SK-N-SH treated with all-trans-retinoic acid at 6 μM for 48 hours (cell line): ENCODE results near the gene OR52B2.

Experiments
- ATAC-seq: fragments of 200-7000 bp; cut with Tn5 transposase; 3 replicates; pipeline ENCODE4 v1.9.1; 2020; ENCODE audit warnings: mild to moderate bottlenecking, moderate library complexity
- ARNTL ChIP-seq: fragments of 450-650 bp; formaldehyde crosslinking; IDR thresholded peaks from 2 replicates; pipeline ENCODE4 v1.5.0; 2020; ENCODE audit warnings: low read depth, mild to moderate bottlenecking, moderate library complexity, borderline replicate concordance
- BACH2 ChIP-seq: fragments of 250-450 bp; sonication (Bioruptor Pico); IDR thresholded peaks from 2 replicates; pipeline ENCODE4 v1.9.0; 2021; ENCODE audit warnings: mild to moderate bottlenecking, borderline replicate concordance
- CREB5 ChIP-seq: fragments of 250-450 bp; sonication (Bioruptor Pico); IDR thresholded peaks from 2 replicates; pipeline ENCODE4 v1.5.1; 2020; ENCODE audit warnings: low read depth, mild to moderate bottlenecking, moderate library complexity
- CSDC2 ChIP-seq: fragments of 250-450 bp; sonication (Bioruptor Pico); IDR thresholded peaks from 2 replicates; pipeline ENCODE4 v1.5.0; 2020; ENCODE audit warnings: mild to moderate bottlenecking, moderate library complexity
- ESRRG ChIP-seq: fragments of 250-450 bp; sonication (Bioruptor Pico); IDR thresholded peaks from 2 replicates; pipeline ENCODE4 v1.6.1; 2021; ENCODE audit warnings: mild to moderate bottlenecking
- GLIS3 ChIP-seq: fragments of 250-450 bp; sonication (Bioruptor Pico); IDR thresholded peaks from 2 replicates; pipeline ENCODE4 v1.5.0; 2020; ENCODE audit warnings: mild to moderate bottlenecking, moderate library complexity
- ISL1 ChIP-seq: fragments of 250-450 bp; sonication (Bioruptor Pico); IDR thresholded peaks from 2 replicates; pipeline ENCODE4 v2.1.2; 2022; ENCODE audit warnings: mild to moderate bottlenecking, moderate library complexity
- OSR1 ChIP-seq: fragments of 250-450 bp; sonication (Bioruptor Pico); IDR thresholded peaks from 2 replicates; pipeline ENCODE4 v1.8.0; 2022; ENCODE audit warnings: moderate library complexity, mild to moderate bottlenecking, inconsistent platforms
- PATZ1 ChIP-seq: fragments of 250-450 bp; sonication (Bioruptor Pico); IDR thresholded peaks from 2 replicates; pipeline ENCODE4 v1.8.0; 2020; ENCODE audit warnings: mild to moderate bottlenecking, moderate library complexity, borderline replicate concordance
- RARB ChIP-seq: fragments of 250-450 bp; sonication (Bioruptor Pico); IDR thresholded peaks from 2 replicates; pipeline ENCODE4 v1.8.0; 2021; ENCODE audit warnings: mild to moderate bottlenecking, moderate library complexity
- SNAI2 ChIP-seq: fragments of 250-450 bp; sonication (Bioruptor Pico); IDR thresholded peaks from 2 replicates; pipeline ENCODE4 v1.5.0; 2020; ENCODE audit warnings: mild to moderate bottlenecking, moderate library complexity
- TCF4 ChIP-seq: fragments of 250-450 bp; sonication (Bioruptor Pico); IDR thresholded peaks from 2 replicates; pipeline ENCODE4 v1.8.0; 2021; ENCODE audit warnings: mild to moderate bottlenecking, moderate library complexity, borderline replicate concordance
- TOX ChIP-seq: fragments of 250-450 bp; sonication (Bioruptor Pico); IDR thresholded peaks from 2 replicates; pipeline ENCODE4 v1.8.0; 2021; ENCODE audit warnings: mild to moderate bottlenecking, moderate library complexity, borderline replicate concordance
- ZC3H10 ChIP-seq: fragments of 250-450 bp; sonication (Bioruptor Pico); IDR thresholded peaks from 2 replicates; pipeline ENCODE4 v1.5.1; 2021; ENCODE audit warnings: mild to moderate bottlenecking, moderate library complexity
- ZFP30 ChIP-seq: fragments of 450-650 bp; formaldehyde crosslinking; IDR thresholded peaks from 2 replicates; pipeline ENCODE4 v1.5.0; 2022; ENCODE audit warnings: mild to moderate bottlenecking, moderate library complexity
- ZNF565 ChIP-seq: fragments of 450-650 bp; formaldehyde crosslinking; conservative IDR thresholded peaks from 2 replicates; pipeline ENCODE4 v1.5.0; 2020; ENCODE audit warnings: low read depth, mild to moderate bottlenecking, moderate library complexity
- ZNF70 ChIP-seq: fragments of 450-650 bp; formaldehyde crosslinking; IDR thresholded peaks from 2 replicates; pipeline ENCODE4 v1.5.0; 2020; ENCODE audit warnings: mild to moderate bottlenecking, moderate library complexity
- ZNF8 ChIP-seq: fragments of 450-650 bp; formaldehyde crosslinking; IDR thresholded peaks from 2 replicates; pipeline ENCODE4 v1.5.0; 2020; ENCODE audit warnings: mild to moderate bottlenecking, moderate library complexity
- TF ChIP-seq, protein P1 (sequence below): fragments of 250-450 bp; sonication (Bioruptor Pico); IDR thresholded peaks from 2 replicates; pipeline ENCODE4 v1.5.1; 2021; ENCODE audit warnings: mild to moderate bottlenecking, moderate library complexity
- TF ChIP-seq, protein P2 (sequence below): fragments of 250-450 bp; sonication (Bioruptor Pico); IDR thresholded peaks from 2 replicates; pipeline ENCODE4 v1.5.0; 2020; ENCODE audit warnings: mild to moderate bottlenecking, moderate library complexity

Gene OR52B2

DNA sequence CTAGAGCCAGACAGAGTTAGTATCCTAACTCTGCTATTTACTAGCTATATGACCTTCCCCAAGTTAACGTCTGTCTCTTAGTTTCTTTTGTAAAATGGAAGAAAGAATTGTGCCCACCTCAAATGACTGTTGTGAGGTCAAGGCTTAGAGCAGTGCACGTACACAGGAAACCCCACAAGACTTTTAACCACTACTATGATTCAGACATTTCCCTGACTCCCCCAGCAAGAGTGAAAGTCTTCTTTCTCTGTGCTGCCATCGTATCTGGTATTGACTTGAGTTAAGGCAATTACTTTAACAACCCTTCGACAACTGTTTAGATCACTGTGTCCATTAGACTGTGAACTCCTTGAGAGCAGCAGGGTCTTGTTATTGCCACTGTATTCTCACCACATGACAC, 26.3 kb upstream of the OR52B2 start (continued):
- TF ChIP-seq PATZ1 (no peak), CSDC2 (CRISPR knock-in tag) (no peak), ZNF70 (CRISPR knock-in tag) (no peak)

- TF ChIP-seq ZNF8 (CRISPR knock-in tag) (no peak), CREB5 (CRISPR knock-in tag) (no peak), ZNF565 (CRISPR knock-in tag) (no peak), OSR1 (CRISPR knock-in tag) (no peak), TOX (CRISPR knock-in tag) (no peak), ESRRG (CRISPR knock-in tag) (no peak), BACH2 (CRISPR knock-in tag) (no peak), ZNF70 (CRISPR knock-in tag) (no peak), TCF4 (CRISPR knock-in tag) (no peak)
- TF ChIP-seq, protein P1, sequence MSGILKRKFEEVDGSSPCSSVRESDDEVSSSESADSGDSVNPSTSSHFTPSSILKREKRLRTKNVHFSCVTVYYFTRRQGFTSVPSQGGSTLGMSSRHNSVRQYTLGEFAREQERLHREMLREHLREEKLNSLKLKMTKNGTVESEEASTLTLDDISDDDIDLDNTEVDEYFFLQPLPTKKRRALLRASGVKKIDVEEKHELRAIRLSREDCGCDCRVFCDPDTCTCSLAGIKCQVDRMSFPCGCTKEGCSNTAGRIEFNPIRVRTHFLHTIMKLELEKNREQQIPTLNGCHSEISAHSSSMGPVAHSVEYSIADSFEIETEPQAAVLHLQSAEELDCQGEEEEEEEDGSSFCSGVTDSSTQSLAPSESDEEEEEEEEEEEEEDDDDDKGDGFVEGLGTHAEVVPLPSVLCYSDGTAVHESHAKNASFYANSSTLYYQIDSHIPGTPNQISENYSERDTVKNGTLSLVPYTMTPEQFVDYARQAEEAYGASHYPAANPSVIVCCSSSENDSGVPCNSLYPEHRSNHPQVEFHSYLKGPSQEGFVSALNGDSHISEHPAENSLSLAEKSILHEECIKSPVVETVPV (CRISPR knock-in tag), result no peak
- TF ChIP-seq, protein P2, sequence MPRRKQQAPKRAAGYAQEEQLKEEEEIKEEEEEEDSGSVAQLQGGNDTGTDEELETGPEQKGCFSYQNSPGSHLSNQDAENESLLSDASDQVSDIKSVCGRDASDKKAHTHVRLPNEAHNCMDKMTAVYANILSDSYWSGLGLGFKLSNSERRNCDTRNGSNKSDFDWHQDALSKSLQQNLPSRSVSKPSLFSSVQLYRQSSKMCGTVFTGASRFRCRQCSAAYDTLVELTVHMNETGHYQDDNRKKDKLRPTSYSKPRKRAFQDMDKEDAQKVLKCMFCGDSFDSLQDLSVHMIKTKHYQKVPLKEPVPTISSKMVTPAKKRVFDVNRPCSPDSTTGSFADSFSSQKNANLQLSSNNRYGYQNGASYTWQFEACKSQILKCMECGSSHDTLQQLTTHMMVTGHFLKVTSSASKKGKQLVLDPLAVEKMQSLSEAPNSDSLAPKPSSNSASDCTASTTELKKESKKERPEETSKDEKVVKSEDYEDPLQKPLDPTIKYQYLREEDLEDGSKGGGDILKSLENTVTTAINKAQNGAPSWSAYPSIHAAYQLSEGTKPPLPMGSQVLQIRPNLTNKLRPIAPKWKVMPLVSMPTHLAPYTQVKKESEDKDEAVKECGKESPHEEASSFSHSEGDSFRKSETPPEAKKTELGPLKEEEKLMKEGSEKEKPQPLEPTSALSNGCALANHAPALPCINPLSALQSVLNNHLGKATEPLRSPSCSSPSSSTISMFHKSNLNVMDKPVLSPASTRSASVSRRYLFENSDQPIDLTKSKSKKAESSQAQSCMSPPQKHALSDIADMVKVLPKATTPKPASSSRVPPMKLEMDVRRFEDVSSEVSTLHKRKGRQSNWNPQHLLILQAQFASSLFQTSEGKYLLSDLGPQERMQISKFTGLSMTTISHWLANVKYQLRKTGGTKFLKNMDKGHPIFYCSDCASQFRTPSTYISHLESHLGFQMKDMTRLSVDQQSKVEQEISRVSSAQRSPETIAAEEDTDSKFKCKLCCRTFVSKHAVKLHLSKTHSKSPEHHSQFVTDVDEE (CRISPR knock-in tag), result no peak
Measured at GRCh38 chr11:6194065-6194581, 24.0 kb upstream of the OR52B2 start.

DNA sequence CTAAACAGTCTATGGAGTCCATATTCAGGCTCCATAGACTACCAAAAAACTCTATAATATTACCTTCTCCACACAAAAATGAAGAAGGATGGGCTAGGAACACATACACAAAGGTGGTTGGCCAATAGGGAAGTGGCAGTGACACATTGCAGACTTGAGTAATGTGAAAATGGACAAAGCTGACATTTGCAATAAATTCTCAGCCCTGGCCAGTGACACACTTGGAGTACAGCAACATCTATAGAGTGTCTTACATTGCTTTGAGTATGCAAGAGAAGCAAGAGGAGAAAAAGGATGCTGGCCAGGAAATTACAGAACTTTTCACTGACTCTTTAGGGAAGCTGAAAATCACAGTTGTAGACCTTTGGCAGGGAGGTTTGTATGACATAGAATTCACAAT, 21.6 kb upstream of the OR52B2 start:
- ATAC-seq, result no peak
- no peak for TF ChIP-seq RARB (CRISPR knock-in tag)
- no peak for TF ChIP-seq OSR1 (CRISPR knock-in tag)
- TF ChIP-seq ZNF8 (CRISPR knock-in tag), result no peak
- TF ChIP-seq CREB5 (CRISPR knock-in tag), result no peak
- TF ChIP-seq ZFP30 (CRISPR knock-in tag), result no peak
- no peak for TF ChIP-seq ARNTL
- TF ChIP-seq BACH2 (CRISPR knock-in tag), result no peak
- TF ChIP-seq TCF4 (CRISPR knock-in tag), result no peak
- TF ChIP-seq, all 23 proteins: peak for 0

More at GRCh38 chr11:6194065-6194581, 24.0 kb upstream of the OR52B2 start:
- ATAC-seq, result no peak

GRCh38 chr11:6175440-6175839, 5.3 kb upstream of the OR52B2 start:
- TF ChIP-seq ZC3H10 (CRISPR knock-in tag) (no peak), SNAI2 (CRISPR knock-in tag) (no peak), ZNF8 (CRISPR knock-in tag) (no peak), ARNTL (no peak), CREB5 (CRISPR knock-in tag) (no peak), RARB (CRISPR knock-in tag) (no peak), OSR1 (CRISPR knock-in tag) (no peak), CSDC2 (CRISPR knock-in tag) (no peak), ZFP30 (CRISPR knock-in tag) (no peak), PATZ1 (no peak), ESRRG (CRISPR knock-in tag) (no peak), ZNF565 (CRISPR knock-in tag) (no peak), GLIS3 (CRISPR knock-in tag) (no peak), BACH2 (CRISPR knock-in tag) (no peak), ISL1 (CRISPR knock-in tag) (no peak), TCF4 (CRISPR knock-in tag) (no peak)
- TF ChIP-seq, protein P1 (CRISPR knock-in tag), result no peak

More at GRCh38 chr11:6175440-6175839, 5.3 kb upstream of the OR52B2 start:
- no peak for ATAC-seq
